Measurements from ENCODE around the gene ZFAND3. TPM values are rescaled to one million over a fixed set of nuclear protein-coding genes. Genes with fewer than 3 reads are reported as not detected.
A peak's percentile ranks its signal among the peaks of the same experiment; 100 is the strongest.

ZFAND3 gene
- total and polyA plus RNA-seq, 2 of the 4 experiments (the other 2 are of a cell fraction): 10.9 to 26.7 TPM

- Histone ChIP-seq H2AFZ (replicated peaks; ENCODE audit: low read length, poor library complexity) (peak overlapping the region; percentile 28), H3K9me3 (ENCODE audit: control insufficient read depth, insufficient read depth, low read length) (no peaks in the 10 kb centered on the region), H2BK20ac (ENCODE audit: low read depth, low read length) (no peak overlapping the region), H3K27me3 (ENCODE audit: control insufficient read depth, insufficient read depth, low read length) (no peaks in the 10 kb centered on the region), H3K4me2 (ENCODE audit: low read depth, low read length) (no peak overlapping the region), H3K9ac (ENCODE audit: low read depth, low read length) (no peak overlapping the region), H2AK9ac (replicated peaks; ENCODE audit: low read depth, low read length, poor library complexity) (no peak overlapping the region), H2AK5ac (ENCODE audit: low read depth, low read length) (no peak overlapping the region), H3K14ac (replicated peaks; ENCODE audit: low read depth, low read length) (no peak overlapping the region), H3K79me1 (ENCODE audit: low read depth in 1 of 2, low read length in 2 of 2) (peaks cover 0 to 4% of the 10 kb centered on the region in 2 experiments; a peak in 2 of 4 replicates), H3K56ac (ENCODE audit: extremely low read depth, insufficient read depth, low read length) (no peak overlapping the region), H2BK15ac (ENCODE audit: low read depth, low read length) (no peak overlapping the region), H2BK120ac (ENCODE audit: low read depth, low read length) (no peak overlapping the region), H4K8ac (ENCODE audit: low read depth in 2 of 2, low read length in 2 of 2) (no peak overlapping the region), H3K18ac (ENCODE audit: low read depth, low read length) (no peak overlapping the region), H3K23ac (ENCODE audit: low read depth, low read length) (no peak overlapping the region), H3K4me1 (ENCODE audit: control insufficient read depth, insufficient read depth, low read length) (peaks cover 10% of the 10 kb centered on the region; the same call in 1 of the 2 replicates), H3K36me3 (ENCODE audit: control insufficient read depth, insufficient read depth, low read length) (no peaks in the 10 kb centered on the region), H3K9me1 (ENCODE audit: insufficient read depth, low read length) (peaks cover 4% of the 10 kb centered on the region; the same call in 1 of the 2 replicates), H2BK5ac (ENCODE audit: low read depth, low read length, poor library complexity, severe bottlenecking) (no peak overlapping the region), H3K4ac (ENCODE audit: low read depth, low read length) (no peak overlapping the region), H4K91ac (ENCODE audit: insufficient read depth, low read depth, low read length) (no peak overlapping the region), H4K5ac (ENCODE audit: low read depth, low read length) (no peak overlapping the region), H3K4me3 (ENCODE audit: insufficient read depth, low read depth, low read length) (no peak overlapping the region), H4K20me1 (ENCODE audit: insufficient read depth, low read length) (peaks cover 6% of the 10 kb centered on the region; the same call in 1 of the 2 replicates), H3K27ac (ENCODE audit: insufficient read depth, low read length) (no peak overlapping the region)
- 60% methylated on average over 3 of the region's 6 CpGs; no CpG with 5 or more reads in 1 of the 2 experiments for WGBS, 2 experiments (ENCODE audit: extremely low coverage in 2 of 2, insufficient read length in 1 of 2)
- ATAC-seq (ENCODE audit: low read depth): no peak
- POLR2A ChIA-PET (ENCODE audit: unreplicated experiment): no interaction called here
- no peak for DNase-seq
- no TSS peak for BruUV-seq (replicated peaks)
- CTCF ChIA-PET: no interaction called here
- dilution Hi-C loops (cut with HindIII; ENCODE audit: low sequenced_read_pairs, unreplicated experiment): no loop called here
- in situ Hi-C loops (cut with MboI; ENCODE audit: low sequenced_read_pairs): no loop called here
- TF ChIP-seq ELK1 (IDR thresholded peaks at IDR 0.05; ENCODE audit: borderline replicate concordance, low read depth, low read length) (no peak), RAD21 (IDR thresholded peaks at IDR 0.05; ENCODE audit: low read length) (no peak)
- intact Hi-C loops (cut with micrococcal nuclease): loop anchor here (5.0 to 10.0 kb wide), 3 partner anchors 86 to 699 kb away; no protein-coding TSS in a partner anchor
Measured at GRCh38 chr6:37793067-37793466, 26.5 kb upstream of the ZFAND3 start.

Measured in IMR-90 (cell line).